HG03439 (cell line): Measurements from ENCODE around the gene SLC35A2.
A peak's percentile ranks its signal among the peaks of the same experiment; 100 is the strongest.
"Not testable (repeated sequence)": the region's sequence is repeated elsewhere in the genome, so short reads cannot be mapped to it uniquely, and the experiment has no call there.

ENCODE experiments used
- ATAC-seq: cut with Tn5 transposase; IDR thresholded peaks from one replicate; pipeline ENCODE4 v1.9.1; 2021; ENCODE audit warnings: mild to moderate bottlenecking, moderate library complexity; ENCODE audit not compliant: unreplicated experiment

SLC35A2 gene

DNA sequence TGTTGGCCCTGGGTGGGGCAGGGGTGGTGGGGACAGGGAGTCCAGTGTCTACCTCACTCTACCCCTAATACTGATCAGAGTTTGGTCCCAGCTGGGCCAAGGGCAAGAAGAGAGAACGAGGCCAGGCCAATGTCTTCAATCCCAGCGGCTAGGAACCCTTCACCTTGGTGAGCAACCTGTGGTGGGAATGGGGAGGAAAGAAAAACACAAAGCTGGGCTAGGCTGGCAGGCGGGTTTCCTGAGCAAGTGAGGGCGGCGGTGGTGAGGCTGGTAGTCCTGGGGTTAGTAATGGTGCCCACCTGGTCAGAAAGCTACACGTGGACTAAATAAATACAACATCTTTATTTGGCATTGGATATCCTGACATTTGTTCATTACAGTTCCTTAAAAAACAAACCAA is 8.2 kb downstream of the SLC35A2 start:
- no peak for ATAC-seq

DNA sequence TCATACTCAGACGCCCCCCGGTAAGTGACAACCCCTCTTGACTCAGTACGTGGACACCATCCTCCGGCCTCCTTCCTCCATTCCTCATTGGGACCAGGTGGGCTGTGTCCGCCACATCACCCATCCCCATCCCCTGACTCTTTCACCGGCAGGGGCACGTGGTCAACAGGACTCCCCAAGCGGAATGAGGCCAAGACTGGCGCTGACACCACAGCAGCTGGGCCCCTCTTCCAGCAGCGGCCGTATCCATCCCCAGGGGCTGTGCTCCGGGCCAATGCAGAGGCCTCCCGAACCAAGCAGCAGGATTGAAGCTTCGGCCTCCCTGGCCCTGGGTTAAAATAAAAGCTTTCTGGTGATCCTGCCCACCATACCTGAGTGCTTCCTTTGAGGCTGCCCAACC is 8.7 kb downstream of the SLC35A2 start:
- no peak for ATAC-seq

DNA sequence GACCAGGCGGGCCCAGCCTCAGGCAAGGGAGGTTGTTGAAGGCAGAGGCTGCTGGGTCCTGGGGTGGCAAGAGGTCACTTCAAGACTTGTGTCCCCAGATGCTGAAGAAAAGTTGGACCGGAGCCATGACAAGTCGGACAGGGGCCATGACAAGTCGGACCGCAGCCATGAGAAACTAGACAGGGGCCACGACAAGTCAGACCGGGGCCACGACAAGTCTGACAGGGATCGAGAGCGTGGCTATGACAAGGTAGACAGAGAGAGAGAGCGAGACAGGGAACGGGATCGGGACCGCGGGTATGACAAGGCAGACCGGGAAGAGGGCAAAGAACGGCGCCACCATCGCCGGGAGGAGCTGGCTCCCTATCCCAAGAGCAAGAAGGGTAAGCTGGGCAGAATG is 9.3 kb downstream of the SLC35A2 start:
- ATAC-seq = no peak

DNA sequence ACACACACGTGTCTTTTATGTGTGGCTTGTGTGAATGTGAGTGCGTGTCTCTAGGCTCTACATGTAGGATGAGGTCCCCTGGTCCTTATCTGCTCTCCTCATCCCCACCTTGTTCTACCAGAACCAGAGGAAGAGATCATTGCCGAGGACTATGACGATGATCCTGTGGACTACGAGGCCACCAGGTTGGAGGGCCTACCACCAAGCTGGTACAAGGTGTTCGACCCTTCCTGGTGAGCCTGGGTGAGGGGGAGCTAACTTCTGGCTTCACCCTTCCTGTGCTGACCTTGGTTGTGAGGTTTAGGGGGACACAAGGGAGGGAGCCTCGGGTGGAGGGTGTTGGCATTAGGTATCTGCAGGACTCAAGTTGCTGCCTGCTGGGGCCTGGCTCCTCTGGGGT is 10.4 kb downstream of the SLC35A2 start:
- ATAC-seq = no peak

DNA sequence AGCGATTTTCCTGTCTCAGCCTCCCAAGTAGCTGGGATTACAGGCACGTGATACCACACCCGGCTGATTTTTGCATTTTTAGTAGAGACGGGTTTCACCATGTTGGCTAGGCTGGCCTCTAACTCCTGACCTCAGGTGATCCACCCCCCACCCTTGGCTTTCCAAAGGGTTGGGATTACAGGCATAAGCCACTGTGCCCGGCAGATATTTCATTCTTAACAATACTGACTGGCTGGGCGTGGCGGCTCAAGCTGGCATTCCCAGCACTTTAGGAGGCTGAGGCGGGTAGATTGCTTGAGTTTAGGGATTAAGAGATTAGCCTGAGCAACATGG is 12.4 kb downstream of the SLC35A2 start:
- no peak for ATAC-seq

DNA sequence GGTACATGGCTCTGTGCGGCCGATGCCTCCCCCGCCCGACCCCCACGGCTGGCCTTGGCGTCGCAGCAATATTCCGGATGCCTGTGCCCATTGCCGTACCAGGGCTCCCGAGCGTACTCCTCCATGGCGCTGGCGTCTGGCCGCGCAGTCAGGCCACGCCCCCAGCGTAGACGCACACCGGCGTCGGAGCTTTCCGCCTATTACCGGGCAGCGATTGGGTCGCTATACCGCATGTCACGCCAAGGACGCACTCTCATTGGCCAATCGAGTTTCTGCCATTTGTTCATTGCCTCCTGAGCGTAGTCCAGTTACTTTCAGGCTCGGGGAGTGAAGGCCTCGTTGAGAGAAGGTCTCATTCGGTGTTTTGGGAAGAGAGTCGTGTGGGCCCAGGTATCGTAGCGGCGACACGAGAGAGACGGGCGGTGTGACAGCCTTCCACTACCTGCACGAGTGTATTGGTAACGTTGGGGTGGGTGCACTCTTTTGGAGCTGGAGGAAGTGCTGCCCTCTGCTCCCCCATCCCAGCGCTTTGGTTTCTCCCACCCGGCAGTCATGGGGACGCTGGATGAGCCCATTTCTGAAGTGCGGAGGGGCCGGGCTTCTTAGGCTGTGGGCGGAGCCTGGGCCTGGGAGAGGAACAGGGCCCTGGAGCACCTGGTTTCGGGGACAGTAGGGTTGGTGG is 13.7 kb downstream of the SLC35A2 start, which contains the start of the genes PQBP1 and TIMM17B:
TSS of gene PQBP1 (plus strand) at position 306 of the 682 bp plus-strand sequence. CDS start 580 bp downstream, outside the sequence.
TSS of gene TIMM17B (minus strand) at position 144 of the 682 bp plus-strand sequence. CDS start at position 125, 19 bp downstream.
- peak; percentile 83 for ATAC-seq

DNA sequence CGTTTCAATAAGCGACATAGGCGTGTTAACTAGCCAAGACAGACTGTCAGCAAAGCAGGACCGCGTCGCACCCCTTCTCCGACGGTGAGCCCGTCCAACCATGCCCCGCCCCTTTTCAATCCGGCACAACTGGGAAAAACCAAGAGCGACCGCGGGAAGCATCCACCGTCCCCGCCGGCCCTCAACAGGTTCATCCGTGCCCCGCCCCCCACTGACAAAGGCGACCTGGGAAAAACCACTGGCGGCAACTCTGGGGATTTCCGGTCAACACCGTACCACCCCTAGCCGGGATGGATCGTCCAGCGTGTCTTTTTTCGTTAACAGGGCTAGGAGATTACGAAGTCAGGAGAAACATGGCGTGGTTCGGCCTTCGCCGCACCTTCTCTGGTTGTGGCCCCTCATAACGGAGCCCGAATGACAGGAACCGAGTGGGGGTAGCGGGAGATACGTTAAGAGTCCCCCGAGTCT is 14.3 kb downstream of the SLC35A2 start:
- ATAC-seq = peak; percentile 12

DNA sequence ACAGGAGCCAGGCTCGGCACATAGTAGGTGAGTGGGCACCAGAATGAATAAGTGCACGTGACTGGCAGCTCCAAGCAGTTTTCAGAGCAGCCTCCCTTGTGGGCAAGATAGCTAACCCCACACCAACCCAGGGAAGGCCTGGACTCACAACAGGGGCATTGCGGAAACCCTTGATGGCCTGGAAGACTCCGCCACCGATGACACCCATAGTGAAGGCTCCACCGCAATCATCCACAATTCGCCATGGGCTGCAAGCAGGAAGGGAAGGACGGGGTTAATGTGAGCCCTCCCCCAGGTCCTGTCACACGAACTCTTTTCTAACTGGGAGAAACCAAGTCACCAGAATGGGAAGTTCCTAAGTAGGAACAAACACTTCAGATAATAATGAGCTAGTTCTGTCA is 14.8 kb downstream of the SLC35A2 start:
- no peak for ATAC-seq

DNA sequence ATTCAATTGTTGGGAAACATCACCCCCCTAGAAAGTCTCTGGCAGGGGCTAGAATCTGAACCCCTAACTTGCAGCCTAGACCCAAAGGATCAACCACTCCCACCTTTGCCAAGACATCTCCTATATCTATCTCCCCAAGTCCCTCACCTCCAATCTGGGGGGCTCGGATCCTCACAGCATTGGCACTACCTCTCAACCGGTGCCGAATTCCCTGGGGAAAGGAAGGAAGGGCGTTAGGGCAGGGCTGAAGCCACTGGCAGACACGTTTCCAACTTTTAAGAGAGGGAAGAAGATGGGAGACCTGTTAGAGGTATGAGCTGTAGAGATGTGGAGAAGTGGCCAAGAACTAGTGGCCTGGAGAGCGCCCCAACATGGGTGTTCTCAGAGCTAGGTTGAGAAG is 16.6 kb downstream of the SLC35A2 start:
- ATAC-seq = no peak

DNA sequence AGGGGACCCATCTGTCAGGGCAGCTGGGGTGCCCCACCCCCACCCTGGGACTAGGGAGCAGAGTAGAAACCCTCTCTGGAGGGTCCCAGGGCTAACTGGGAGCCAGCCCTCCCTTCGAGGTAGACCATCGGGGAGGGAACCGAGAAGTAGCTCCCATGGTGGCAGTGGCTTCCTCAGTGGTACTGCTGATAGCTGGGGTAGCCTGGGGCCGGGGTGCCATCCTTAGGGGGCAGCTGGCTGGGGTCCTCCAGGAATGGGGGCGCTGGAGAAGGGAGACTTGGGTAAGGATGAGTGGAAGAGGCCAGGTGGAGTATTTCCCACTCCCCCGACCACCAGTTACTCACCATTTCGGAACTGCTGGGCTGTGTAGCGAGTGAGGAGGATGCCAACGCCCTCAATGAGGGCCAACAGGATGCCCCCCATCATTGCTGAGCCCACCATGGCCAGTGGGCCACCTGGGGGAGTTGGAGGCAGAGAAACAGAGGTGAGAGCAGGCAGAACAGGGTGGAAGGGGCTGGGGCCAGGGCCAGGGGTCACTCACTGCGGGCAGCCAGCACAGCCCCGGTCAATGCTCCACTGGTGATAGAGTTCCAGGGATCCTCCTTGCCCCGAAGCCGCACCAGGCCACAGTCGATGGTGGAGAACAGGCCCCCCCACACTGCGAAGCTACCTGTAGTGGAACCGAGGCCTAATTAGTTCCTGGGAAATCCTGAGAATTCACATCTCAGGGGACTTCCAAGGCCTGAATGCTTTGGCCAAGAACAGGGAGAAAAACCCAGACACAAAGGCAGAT is 17.7 kb downstream of the SLC35A2 start:
- ATAC-seq = no peak

DNA sequence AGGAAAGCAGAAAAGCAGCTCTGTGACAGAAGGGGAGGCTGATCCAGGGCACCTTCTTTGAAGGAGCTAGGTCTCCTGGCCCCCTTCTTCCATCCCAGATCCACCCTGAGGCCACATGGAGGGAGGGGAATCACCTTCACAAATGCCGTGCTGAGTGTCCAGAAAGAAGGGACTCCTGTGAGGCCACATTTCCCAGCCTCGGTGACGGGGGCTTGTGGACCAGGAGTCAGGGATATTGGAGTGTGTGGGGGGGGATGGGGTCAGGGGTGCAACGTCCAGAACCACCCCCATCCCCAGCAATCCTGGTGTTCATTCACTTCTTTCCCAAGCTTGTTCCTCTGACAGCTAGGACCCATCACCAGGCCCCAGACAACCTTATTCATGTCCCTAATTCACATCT is 18.6 kb downstream of the SLC35A2 start:
- no peak for ATAC-seq

DNA sequence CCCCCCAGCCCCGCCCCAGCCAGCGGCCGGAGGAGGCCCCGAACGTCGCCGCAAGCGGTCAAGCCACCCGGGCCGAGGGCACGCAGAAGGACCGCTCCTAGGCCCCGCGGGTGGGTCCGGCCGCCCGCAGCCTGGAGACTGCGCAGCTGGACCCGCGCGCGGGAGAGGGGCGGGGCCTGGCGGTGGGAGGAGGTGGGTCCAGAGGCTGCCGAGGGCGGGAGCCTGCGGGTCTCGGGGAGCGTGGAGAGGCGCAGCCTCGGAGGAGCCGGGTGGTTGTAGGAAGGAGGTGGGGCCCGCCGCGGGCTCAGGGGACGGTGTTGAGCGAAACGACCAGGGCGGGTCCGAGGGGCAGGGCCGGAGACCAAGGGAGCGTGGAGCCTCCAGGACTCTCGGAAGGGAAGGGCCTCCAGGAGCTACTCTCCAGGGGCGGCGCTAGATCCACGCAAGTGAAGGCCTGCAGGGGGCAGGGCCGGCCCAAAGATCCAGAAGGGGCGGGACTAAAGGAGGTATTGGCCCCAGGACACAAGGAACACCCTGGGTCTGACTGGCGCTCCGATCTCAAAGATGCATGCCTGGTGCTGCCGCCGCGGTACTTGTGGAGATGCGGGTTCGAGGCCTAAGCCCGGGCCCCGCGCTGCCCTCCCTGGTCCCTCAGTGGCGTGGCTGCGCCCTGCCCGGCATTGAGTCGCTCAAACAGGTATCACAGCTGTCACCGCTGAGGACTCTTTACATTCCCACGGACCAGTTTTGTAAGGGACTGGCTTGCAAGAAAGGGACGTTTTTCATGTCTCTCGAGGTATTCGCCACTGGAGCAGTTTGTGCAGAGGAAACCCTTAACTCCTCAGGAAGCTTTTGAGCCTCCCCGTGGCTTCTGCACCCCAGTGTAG is 19.8 kb downstream of the SLC35A2 start:
- peak; percentile 78 for ATAC-seq

DNA sequence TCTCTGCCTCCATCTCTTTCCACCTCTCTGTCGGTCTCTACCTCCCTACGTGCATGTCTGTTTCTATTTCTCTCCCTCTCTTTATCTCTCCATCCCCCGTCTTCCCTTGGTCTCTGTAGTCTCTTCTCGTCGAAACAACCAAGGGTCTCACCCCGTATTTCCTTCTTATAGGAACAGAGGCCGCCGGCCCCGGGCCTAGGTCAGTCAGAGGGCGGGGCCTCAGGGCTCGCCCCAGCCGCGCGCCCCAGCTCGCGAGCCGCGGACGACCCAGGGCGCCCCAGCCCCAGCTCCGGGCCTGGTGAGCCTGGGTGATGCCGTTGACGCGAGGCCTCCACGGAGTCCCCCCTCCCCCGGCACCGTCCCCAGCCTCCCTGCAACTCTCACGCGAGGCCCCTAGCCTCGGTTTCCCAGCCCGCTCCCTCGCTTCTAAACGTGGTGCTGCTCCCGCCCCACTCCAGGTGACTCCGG is 20.5 kb downstream of the SLC35A2 start:
- peak; percentile 38 for ATAC-seq

DNA sequence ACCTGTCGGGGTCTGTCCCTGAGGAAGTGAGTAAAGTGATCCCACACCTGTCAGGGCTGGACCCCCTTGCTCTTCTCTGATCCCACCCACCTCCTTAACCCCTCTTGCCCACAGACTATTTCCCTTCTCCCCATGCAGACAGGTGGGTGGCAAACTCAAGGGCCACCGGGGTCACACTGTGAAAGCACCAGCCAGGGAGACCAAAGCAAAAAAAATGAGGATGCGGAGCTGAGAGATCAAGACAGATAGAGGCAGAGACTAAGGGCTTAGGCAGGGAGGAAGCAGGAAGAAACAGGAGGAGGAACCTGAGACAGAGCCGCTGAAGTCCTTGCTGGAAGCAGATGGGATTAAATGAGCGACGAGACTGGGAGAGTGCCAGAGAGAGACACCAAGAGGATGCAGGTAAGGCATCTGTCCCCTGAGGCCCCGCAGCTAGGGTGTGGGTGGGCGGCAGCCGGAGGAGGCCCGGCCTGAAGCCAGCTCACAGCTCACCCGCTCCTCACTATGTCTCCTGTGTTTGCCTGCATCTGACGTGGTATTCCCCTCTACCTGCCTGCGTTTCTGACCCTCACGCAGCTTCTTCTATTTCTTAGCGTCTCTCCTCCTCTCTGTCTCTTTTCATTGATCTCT is 21.0 kb downstream of the SLC35A2 start:
- ATAC-seq = no peak

DNA sequence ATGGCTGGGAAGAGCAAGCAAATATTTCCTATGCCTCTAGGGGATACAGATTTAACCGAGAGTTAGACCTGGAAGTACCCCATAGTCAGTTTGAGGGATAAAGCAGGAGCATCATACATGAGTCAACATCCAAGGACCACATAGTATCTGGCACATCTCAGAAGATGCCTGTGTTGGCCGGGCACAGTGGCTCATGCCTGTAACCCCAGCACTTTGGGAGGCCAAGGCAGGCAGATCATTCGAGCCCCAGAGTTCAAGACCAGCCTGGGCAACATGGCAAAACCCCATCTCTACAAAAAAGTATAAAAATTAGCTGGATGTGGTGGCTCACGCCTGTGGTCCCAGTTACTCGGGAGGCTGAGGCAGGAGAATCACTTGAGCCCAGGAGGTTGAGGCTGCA is 24.9 kb downstream of the SLC35A2 start:
- ATAC-seq = not testable (repeated sequence)

DNA sequence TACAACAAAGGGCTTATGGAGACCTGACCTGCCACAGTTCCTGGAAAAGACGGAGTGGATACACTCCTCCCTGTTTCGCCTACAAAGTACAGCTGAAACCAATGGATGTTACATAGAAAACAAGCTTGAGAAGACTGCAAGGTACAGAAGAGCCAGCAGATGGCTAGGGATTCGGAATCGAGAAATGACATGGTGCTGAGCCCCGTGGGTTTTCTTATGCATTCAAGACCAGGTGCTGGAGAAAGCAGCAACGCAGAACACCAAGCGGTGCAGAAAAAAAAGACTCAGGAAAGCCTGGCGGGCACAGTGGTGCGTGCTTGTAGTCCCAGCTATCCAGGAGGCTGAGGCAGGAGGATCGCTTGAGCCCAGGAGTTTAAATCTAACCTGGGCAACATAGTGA is 27.7 kb downstream of the SLC35A2 start:
- no peak for ATAC-seq

DNA sequence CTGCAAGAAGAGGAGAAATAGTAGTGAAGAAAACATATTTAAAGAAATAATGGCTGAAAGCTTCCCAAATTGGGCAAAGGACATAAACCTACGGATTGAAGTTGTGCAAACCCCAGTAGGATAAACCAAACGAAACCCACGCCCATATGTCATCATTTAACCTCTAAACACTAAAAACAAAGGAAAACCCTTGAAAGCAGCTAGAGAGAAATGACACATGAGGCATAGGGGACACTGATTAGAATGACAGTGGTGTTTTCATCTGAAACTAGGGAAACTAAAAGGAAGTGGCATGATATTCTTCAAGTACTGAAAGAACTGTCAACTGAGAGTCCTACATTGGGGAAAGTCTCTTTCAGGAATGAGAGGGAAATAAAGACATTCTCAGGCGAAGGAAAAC is 34.5 kb downstream of the SLC35A2 start:
- ATAC-seq = not testable (repeated sequence)

DNA sequence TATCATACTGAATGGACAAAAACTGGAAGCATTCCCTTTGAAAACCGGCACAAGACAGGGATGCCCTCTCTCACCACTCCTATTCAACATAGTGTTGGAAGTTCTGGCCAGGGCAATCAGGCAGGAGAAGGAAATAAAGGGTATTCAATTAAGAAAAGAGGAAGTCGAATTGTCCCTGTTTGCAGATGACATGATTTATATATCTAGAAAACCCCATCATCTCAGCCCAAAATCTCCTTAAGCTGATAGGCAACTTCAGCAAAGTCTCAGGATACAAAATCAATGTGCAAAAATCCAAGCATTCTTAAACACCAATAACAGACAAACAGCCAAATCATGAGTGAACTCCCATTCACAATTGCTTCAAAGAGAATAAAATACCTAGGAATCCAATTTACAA is 39.4 kb downstream of the SLC35A2 start:
- ATAC-seq = not testable (repeated sequence)

DNA sequence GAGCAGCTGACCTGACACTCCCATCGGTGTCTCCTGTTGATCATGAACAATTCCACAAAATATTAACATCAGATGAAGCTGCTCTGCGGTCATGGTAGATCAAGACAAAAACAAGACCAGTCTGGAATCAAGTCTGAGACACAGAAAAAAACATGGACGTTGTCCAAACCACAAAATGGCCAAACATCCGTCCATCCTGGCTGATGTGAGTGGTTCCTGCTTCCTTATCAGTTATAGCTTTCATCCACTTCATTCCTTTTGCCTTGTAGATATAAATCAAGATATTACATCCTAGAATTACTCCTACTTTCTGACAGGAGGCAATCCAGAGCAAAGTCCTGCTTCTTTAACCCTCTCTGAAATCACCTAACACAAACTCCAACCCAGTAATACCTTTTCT is 47.2 kb downstream of the SLC35A2 start:
- ATAC-seq = no peak

DNA sequence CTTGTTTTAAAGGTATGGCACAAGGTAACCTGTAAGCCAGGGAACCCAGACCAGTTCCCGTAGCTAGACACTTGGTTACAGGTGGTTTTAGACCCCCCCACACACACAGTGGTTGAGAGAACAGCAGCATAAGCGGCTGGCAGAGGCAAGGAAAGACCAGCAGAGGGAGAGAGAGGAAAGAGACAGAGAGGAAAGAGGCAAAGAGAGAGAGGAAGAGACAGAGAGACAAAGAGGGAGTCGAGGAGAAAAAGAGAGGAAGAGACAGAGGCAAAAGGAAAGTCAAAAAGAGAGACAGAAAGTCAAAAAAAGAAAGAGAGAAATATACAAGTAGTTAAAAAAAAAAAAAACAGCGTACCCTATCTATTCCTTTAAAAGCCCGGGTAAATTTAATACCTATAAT is 56.5 kb downstream of the SLC35A2 start:
- ATAC-seq = no peak
